Neuron (in vitro differentiated cells): ENCODE results near the gene FCHO2.

ENCODE experiments used
- H2AFZ ChIP-seq: one replicate; pipeline ENCODE4 v1.6.1; 2013; ENCODE audit warnings: low read depth, mild to moderate bottlenecking, inconsistent platforms, low read length, moderate library complexity
- H3K27me3 ChIP-seq: one replicate; pipeline ENCODE4 v1.6.1; 2013; ENCODE audit warnings: low read length; ENCODE audit not compliant: insufficient read depth
- H3K36me3 ChIP-seq: one replicate; pipeline ENCODE4 v1.6.1; 2013; ENCODE audit warnings: low read length; ENCODE audit not compliant: insufficient read depth
- H3K4me1 ChIP-seq: one replicate; pipeline ENCODE4 v1.6.1; 2013; ENCODE audit warnings: low read length; ENCODE audit not compliant: insufficient read depth
- H3K4me3 ChIP-seq: 2 replicates; pipeline ENCODE4 v1.5.1; 2013; ENCODE audit warnings: mild to moderate bottlenecking, low read length, moderate library complexity
- H3K9me3 ChIP-seq: one replicate; pipeline ENCODE4 v1.6.1; 2013; ENCODE audit warnings: low read length

Gene FCHO2

DNA sequence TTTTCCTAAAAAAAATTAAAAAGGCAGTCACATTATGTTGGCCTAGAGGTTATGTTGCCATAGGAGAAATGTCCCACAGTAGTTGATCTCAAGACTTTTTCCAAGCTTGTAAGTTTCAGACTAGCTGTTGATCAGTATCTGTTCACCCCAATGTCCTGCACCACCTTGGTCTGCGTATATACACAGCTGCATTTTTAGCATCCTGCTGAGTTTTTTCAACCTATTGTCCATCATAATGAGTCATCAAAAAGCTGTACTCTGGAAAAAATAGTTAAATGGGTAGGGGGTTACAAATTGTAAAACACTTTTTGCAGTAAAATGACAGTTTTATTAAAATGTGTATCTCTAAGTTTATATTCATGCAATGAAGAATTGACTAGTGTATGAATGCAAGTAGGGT is 111.4 kb downstream of the FCHO2 start:
- Histone ChIP-seq H3K9me3 (peaks cover 6% of the 10 kb centered on the region), H3K4me3 (no peak overlapping the region), H3K27me3 (no peaks in the 10 kb centered on the region), H3K36me3 (peaks cover 12% of the 10 kb centered on the region), H2AFZ (no peak overlapping the region), H3K4me1 (no peaks in the 10 kb centered on the region)

DNA sequence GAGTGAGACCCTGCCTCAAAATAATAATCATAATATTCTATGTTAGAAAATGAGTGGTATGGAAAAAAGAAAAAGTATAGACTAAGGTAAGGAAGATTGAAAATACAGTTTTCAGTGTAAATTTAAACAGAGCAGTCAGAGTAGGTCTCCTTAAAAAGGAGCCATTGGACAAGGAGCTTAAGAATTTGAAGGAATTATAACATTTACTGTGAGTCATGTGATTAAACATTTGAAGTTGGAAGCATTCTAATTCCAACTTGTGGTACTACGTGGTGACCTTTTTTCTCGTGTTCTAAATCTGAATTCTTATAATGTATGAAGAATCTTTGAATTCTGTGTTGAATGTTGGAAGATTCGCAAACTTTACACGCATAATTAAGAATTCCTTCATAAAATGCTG is 125.3 kb downstream of the FCHO2 start:
- H3K36me3 ChIP-seq, result peaks cover 22% of the 10 kb centered on the region

DNA sequence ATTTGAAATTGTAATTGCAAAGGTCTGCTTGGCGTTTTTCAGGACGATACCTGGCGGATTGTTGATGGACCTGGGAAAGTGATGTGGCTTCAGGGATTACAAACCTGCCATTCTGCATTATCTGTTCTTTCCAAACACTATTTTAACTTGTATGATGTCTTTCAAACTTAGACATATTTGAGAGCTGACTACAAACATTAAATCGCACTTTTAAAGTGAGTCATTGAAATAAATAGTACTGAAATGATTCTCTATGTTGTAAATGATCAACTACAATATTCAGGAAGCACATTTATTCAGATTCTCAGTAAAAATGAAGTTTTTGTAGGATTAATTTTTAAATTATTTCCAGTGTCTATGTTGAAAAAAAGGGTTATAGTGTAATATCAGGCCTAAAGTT is 132.2 kb downstream of the FCHO2 start:
- H3K36me3 ChIP-seq, result peaks cover 14% of the 10 kb centered on the region
- H3K27me3 ChIP-seq, result no peaks in the 10 kb centered on the region
- no peak overlapping the region for H3K4me3 ChIP-seq
- no peaks in the 10 kb centered on the region for H3K4me1 ChIP-seq
- H2AFZ ChIP-seq, result no peak overlapping the region
- no peaks in the 10 kb centered on the region for H3K9me3 ChIP-seq

More for the DNA sequence above, 125.3 kb downstream of the FCHO2 start:
- H3K4me1 ChIP-seq, result no peaks in the 10 kb centered on the region
- no peak overlapping the region for H3K4me3 ChIP-seq
- H3K9me3 ChIP-seq, result no peaks in the 10 kb centered on the region
- H3K27me3 ChIP-seq, result no peaks in the 10 kb centered on the region
- H2AFZ ChIP-seq, result no peak overlapping the region

DNA sequence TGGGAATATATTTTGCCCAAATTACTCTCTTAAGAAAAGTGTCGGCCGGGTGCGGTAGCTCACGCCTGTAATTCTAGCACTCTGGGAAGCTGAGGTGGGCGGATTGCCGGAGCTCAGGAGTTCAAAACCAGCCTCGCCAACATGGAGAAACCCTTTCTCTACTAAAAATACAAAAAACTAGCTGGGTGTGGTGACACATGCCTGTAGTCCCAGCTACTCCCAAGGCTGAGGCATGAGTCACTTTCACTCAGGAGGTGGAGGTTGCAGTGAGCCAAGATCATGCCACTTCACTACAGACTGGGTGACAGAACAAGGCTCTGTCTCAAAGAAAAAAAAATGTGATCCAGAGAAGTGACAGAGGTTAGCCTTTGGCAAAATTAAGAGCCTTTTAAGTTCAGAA is 138.1 kb downstream of the FCHO2 start:
- Histone ChIP-seq H3K4me1 (no peaks in the 10 kb centered on the region), H3K4me3 (no peak overlapping the region), H3K9me3 (no peaks in the 10 kb centered on the region), H2AFZ (no peak overlapping the region), H3K36me3 (no peaks in the 10 kb centered on the region), H3K27me3 (no peaks in the 10 kb centered on the region)

DNA sequence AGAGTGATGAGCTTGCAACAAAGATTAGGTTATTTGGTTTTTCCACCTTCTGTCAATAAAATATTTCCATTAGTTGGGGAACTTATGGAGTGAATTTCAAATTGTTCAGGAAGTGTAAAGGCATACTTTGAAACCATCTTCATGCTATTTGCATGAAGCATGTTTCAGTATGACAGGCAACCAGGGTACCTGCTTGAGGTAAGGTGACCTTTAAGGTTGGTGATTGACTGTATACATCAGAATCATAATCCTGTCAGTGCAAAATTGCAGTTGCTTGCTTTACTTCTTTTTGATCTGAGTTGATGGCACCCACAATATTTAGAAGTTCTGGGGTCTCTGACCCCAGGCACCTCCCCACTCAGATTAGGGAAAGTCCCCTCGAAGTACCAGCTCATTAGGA is 138.6 kb downstream of the FCHO2 start:
- H3K4me1 ChIP-seq, result no peaks in the 10 kb centered on the region
- H3K36me3 ChIP-seq, result no peaks in the 10 kb centered on the region
- no peak overlapping the region for H2AFZ ChIP-seq
- H3K4me3 ChIP-seq, result no peak overlapping the region
- H3K27me3 ChIP-seq, result no peaks in the 10 kb centered on the region
- no peaks in the 10 kb centered on the region for H3K9me3 ChIP-seq

DNA sequence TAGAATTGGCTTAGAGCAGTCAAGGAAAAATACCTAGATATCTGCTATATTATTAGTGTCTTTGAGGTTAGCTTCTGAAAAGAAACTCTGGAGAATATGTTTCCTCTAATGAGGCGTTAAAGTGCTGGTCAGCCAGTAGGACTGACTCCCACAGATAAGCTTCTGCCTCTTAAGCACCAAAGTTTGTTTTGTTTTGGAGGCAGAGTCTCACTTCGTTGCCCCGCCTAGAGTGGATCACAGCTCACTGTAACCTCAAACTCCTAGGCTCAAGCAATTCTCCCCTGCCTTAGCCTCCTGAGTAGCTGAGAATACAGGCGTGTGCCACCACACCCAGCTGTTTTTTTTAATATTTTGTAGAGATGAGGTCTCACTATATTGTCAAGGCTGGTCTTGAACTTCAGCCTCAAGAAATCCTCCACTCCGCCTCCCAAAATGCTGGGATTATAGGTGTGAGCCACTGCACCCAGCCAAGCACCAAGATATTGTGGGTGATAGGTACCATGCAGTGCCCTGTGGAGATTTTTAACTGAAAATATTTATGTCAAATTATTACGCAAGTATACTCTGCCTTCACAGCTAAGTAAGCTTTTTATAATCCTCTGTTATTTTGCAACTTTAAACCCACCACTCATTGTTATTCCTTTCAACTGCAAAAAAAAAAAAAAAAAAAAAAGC is 139.9 kb downstream of the FCHO2 start:
- Histone ChIP-seq H3K36me3 (no peaks in the 10 kb centered on the region), H3K9me3 (no peaks in the 10 kb centered on the region), H2AFZ (no peak overlapping the region), H3K27me3 (no peaks in the 10 kb centered on the region), H3K4me3 (no peak overlapping the region), H3K4me1 (no peaks in the 10 kb centered on the region)

DNA sequence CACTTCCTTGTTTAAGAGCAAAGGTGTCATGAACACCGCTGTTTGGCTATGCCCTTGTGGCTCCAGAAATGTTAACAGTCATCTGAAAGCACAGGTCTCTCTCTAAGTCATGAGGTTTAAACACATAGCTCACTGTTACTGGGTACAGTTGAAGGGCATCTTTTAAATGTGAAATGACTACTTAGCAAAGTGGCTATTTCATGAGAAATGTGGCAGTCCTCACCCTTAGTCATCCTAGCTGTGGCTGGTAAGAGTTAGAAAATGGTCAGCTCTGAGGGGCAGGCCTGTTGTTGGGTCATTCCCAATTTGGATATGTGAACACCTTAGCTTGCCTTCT is 140.4 kb downstream of the FCHO2 start:
- H3K9me3 ChIP-seq, result no peaks in the 10 kb centered on the region
- no peak overlapping the region for H2AFZ ChIP-seq
- H3K27me3 ChIP-seq, result no peaks in the 10 kb centered on the region
- no peaks in the 10 kb centered on the region for H3K4me1 ChIP-seq
- no peaks in the 10 kb centered on the region for H3K36me3 ChIP-seq
- H3K4me3 ChIP-seq, result no peak overlapping the region

DNA sequence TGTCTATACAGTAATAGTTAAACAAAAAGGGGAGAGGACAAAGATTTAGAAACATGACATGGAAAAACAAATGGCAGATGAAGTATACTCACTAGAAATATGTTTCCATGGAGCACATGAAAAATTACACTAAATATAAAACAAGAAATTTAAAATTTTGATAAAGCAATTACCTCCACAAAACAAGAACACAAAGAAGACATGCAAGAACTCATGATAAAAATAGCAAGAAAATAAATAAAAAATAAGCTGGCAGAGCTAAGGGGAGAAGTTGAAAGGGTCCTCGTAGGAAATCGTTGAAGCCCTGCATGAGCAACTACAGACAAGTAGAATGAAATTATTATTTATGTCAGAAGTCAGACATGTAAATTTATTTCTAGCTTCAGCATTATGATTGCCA is 141.9 kb downstream of the FCHO2 start:
- H2AFZ ChIP-seq, result no peak overlapping the region
- no peaks in the 10 kb centered on the region for H3K36me3 ChIP-seq
- H3K4me1 ChIP-seq, result no peaks in the 10 kb centered on the region
- no peak overlapping the region for H3K4me3 ChIP-seq
- no peaks in the 10 kb centered on the region for H3K27me3 ChIP-seq
- no peaks in the 10 kb centered on the region for H3K9me3 ChIP-seq

DNA sequence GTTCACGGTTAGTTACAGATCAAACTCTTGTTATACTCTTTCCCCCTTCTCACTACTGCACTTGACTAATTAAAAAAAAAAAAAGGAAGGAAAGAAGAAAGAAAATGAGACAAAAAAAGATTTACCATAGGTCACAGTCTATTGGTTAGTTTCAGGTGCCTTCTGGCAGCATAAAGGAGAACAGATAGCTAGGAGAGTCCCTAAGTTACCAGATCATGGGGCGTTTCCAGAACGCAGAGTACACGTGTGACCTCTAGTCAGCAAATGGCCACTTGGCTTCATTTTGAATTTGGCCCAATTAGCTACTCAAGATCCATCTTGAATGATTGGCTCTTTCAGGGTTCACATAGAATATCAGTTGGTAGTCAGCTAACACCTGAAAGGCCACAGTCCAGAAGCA is 144.3 kb downstream of the FCHO2 start:
- H3K36me3 ChIP-seq, result no peaks in the 10 kb centered on the region
- H2AFZ ChIP-seq, result no peak overlapping the region

DNA sequence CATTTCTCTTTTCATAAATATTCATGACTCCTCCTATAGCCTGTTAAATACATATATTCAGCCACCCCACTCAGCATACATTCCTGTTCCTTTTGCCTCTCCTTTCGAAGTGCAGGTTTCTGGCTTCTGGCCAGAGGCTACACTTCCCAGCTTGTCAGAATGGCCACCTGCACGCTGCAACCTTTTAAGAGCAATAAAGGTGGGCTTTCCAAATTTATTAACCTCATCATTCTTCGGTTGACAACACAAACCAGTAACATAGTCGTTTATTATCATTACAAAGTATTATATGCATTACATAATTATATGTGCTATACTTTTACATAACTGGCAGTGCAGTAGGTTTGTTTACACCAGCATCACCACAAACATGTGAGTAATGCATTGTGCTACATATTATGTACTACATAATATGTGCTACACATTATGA is 148.0 kb downstream of the FCHO2 start:
- Histone ChIP-seq H3K4me3 (no peak overlapping the region), H3K9me3 (no peaks in the 10 kb centered on the region), H3K36me3 (no peaks in the 10 kb centered on the region), H3K4me1 (no peaks in the 10 kb centered on the region), H3K27me3 (no peaks in the 10 kb centered on the region), H2AFZ (no peak overlapping the region)

More for the DNA sequence above, 144.3 kb downstream of the FCHO2 start:
- Histone ChIP-seq H3K4me1 (no peaks in the 10 kb centered on the region), H3K9me3 (no peaks in the 10 kb centered on the region), H3K27me3 (no peaks in the 10 kb centered on the region), H3K4me3 (no peak overlapping the region)

DNA sequence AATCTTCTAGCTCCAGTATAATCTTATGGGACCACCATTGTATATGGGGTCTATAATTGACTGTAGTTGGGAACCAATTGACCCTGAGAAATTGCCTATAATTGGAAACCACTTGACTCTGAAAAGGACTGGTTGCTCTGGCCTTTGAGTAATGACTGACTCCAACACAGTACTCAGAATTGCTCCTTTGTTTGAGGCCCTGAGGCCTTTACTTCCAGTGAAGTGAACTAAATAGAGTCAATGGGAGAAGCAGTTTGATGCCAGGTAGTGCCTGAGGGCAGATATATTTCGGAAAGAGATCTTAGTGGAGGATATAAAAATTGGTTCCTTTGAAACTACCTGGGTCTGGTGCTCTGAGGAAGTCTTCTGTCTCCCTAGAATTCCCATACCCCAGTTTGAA is 148.5 kb downstream of the FCHO2 start:
- no peaks in the 10 kb centered on the region for H3K4me1 ChIP-seq
- no peak overlapping the region for H2AFZ ChIP-seq
- H3K36me3 ChIP-seq, result no peaks in the 10 kb centered on the region
- H3K9me3 ChIP-seq, result no peaks in the 10 kb centered on the region
- no peak overlapping the region for H3K4me3 ChIP-seq
- no peaks in the 10 kb centered on the region for H3K27me3 ChIP-seq

DNA sequence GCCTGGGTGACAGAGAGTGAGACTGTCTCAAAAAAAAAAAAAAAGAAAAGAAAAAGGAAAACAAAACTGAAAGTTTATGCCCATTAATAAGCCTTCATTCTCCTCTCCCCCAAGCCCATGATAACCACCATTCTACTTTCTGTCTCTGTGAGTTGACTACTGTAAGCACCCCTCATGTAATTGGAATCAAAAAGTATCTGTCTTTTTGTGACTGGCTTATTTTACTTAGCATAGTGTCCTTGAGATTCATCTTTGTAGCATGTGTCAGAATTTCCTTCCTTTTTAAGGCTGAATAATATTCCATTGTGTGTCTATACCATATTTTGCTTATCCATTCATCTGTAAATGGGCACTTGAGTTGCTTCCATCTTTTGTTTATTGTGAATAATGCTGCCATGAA is 150.5 kb downstream of the FCHO2 start:
- Histone ChIP-seq H3K27me3 (no peaks in the 10 kb centered on the region), H3K9me3 (no peaks in the 10 kb centered on the region), H3K4me3 (no peak overlapping the region), H3K36me3 (no peaks in the 10 kb centered on the region), H2AFZ (no peak overlapping the region), H3K4me1 (no peaks in the 10 kb centered on the region)

DNA sequence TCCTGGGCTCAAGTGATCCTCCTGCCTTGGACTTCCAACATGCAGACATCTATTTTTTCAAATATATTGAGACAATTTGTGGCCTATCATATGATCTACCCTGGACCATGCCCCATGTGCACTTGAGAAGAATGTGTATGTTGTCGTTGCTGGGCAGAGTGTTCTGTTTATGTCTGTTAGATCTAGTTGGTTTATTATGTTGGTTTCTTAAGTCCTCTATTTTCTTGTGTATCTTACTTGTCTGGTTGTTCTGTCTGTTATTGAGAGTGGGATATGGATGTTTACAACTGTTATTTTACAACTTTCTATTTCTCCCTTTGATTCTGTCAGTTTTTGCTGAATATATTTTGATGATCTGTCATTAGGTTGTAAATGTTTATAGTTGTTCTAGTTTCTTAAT is 154.3 kb downstream of the FCHO2 start:
- Histone ChIP-seq H3K4me3 (no peak overlapping the region), H3K9me3 (no peaks in the 10 kb centered on the region), H3K27me3 (peaks cover 7% of the 10 kb centered on the region), H3K36me3 (no peaks in the 10 kb centered on the region), H3K4me1 (no peaks in the 10 kb centered on the region), H2AFZ (no peak overlapping the region)

DNA sequence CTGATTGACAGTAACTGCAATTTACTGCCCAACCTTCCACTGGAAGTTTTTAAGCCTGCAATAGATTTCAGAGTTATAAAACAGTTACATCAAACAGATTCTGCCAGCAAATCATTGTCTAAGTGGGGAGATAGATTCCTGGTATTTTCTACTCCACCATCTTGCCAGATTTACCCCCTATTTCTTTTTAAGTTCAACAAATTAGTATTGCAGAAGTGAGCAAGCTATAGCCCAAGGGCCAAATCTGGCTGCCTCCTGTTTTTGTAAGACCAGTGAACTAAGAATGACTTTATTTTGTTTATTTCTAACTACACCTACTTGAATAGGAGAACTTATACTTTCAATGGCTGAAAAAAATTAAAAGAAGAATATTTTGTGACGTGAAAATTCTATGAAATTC is 155.7 kb downstream of the FCHO2 start:
- no peaks in the 10 kb centered on the region for H3K4me1 ChIP-seq
- peaks cover 17% of the 10 kb centered on the region for H3K27me3 ChIP-seq
- H3K36me3 ChIP-seq, result no peaks in the 10 kb centered on the region
- H3K9me3 ChIP-seq, result no peaks in the 10 kb centered on the region
- no peak overlapping the region for H3K4me3 ChIP-seq
- H2AFZ ChIP-seq, result no peak overlapping the region
